ENCODE measurements around the gene IGFL4. TPM values are rescaled to one million over a fixed set of nuclear protein-coding genes. Genes with fewer than 3 reads are reported as not detected.

IGFL4 gene
- total and polyA plus RNA-seq, 2 of the 4 experiments (the other 2 are of a cell fraction): not detected

DNA sequence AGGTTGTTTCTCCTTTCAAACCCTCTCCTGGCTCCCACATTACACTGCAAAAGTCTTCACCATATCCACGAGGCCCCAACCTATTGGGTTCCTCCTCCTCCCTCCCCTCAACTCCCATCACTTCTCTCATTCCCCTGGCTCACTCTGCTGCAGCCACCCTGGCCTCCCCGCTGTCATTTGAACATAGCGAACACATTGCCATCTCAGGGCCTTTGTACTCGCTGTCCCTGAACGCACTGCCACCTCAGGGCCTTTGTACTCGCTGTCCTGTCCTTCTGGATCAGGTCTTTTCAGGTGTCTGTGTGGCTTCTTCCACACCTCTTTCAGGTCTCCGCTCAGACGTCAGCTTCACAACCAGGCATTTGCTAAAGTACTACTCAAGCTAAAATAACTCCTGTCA, 43.9 kb downstream of the IGFL4 start:
- Histone ChIP-seq H2BK5ac (ENCODE audit: low read depth, low read length, poor library complexity, severe bottlenecking) (no peak overlapping the region), H4K5ac (ENCODE audit: low read depth, low read length) (no peak overlapping the region), H3K36me3 (ENCODE audit: control insufficient read depth, insufficient read depth, low read length) (peaks cover 2% of the 10 kb centered on the region; the same call in 1 of the 2 replicates), H2AK9ac (replicated peaks; ENCODE audit: low read depth, low read length, poor library complexity) (no peak overlapping the region), H2AFZ (replicated peaks; ENCODE audit: low read length, poor library complexity) (no peak overlapping the region), H3K9ac (ENCODE audit: low read depth, low read length) (no peak overlapping the region), H3K4me2 (ENCODE audit: low read depth, low read length) (no peak overlapping the region), H3K14ac (replicated peaks; ENCODE audit: low read depth, low read length) (no peak overlapping the region), H3K27ac (ENCODE audit: insufficient read depth, low read length) (no peak overlapping the region), H3K27me3 (ENCODE audit: control insufficient read depth, insufficient read depth, low read length) (no peaks in the 10 kb centered on the region), H3K9me1 (ENCODE audit: insufficient read depth, low read length) (peaks cover 9% of the 10 kb centered on the region), H2AK5ac (ENCODE audit: low read depth, low read length) (no peak overlapping the region), H4K91ac (ENCODE audit: insufficient read depth, low read depth, low read length) (no peak overlapping the region), H2BK20ac (ENCODE audit: low read depth, low read length) (no peak overlapping the region), H4K20me1 (ENCODE audit: insufficient read depth, low read length) (peaks cover 5% of the 10 kb centered on the region; the same call in 1 of the 2 replicates), H3K4me3 (ENCODE audit: insufficient read depth, low read depth, low read length) (no peak overlapping the region), H2BK120ac (ENCODE audit: low read depth, low read length) (no peak overlapping the region), H3K18ac (ENCODE audit: low read depth, low read length) (no peak overlapping the region), H3K4ac (ENCODE audit: low read depth, low read length) (no peak overlapping the region), H3K4me1 (ENCODE audit: control insufficient read depth, insufficient read depth, low read length) (peaks cover 2% of the 10 kb centered on the region), H3K23ac (ENCODE audit: low read depth, low read length) (no peak overlapping the region), H3K9me3 (ENCODE audit: control insufficient read depth, insufficient read depth, low read length) (no peaks in the 10 kb centered on the region), H3K56ac (ENCODE audit: extremely low read depth, insufficient read depth, low read length) (no peak overlapping the region), H4K8ac (ENCODE audit: low read depth in 2 of 2, low read length in 2 of 2) (no peak overlapping the region), H3K79me1 (ENCODE audit: low read depth in 1 of 2, low read length in 2 of 2) (peaks cover 16 to 40% of the 10 kb centered on the region in 2 experiments), H2BK15ac (ENCODE audit: low read depth, low read length) (no peak overlapping the region)
- ChIA-PET POLR2A (ENCODE audit: unreplicated experiment) (no interaction called here), CTCF (no interaction called here)
- WGBS, 2 experiments (ENCODE audit: extremely low coverage in 2 of 2, insufficient read length in 1 of 2): 77% methylated on average over 6 of the region's 8 CpGs; no CpG with 5 or more reads in 1 of the 2 experiments
- ATAC-seq (ENCODE audit: low read depth): no peak
- TF ChIP-seq, protein P1, sequence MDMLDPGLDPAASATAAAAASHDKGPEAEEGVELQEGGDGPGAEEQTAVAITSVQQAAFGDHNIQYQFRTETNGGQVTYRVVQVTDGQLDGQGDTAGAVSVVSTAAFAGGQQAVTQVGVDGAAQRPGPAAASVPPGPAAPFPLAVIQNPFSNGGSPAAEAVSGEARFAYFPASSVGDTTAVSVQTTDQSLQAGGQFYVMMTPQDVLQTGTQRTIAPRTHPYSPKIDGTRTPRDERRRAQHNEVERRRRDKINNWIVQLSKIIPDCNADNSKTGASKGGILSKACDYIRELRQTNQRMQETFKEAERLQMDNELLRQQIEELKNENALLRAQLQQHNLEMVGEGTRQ (IDR thresholded peaks at IDR 0.05; ENCODE audit: low read depth, low read length): no peak
- TF ChIP-seq MAFK (IDR thresholded peaks at IDR 0.05; ENCODE audit: low read depth, low read length): no peak
- intact Hi-C loops (cut with micrococcal nuclease): loop anchor here (5.0 to 10.0 kb wide), 2 partner anchors 72 to 110 kb away; partner anchors contain the start of gene IRF2BP1
- no peak for DNase-seq
- BruUV-seq (replicated peaks): no TSS peak
- in situ Hi-C loops (cut with MboI; ENCODE audit: low sequenced_read_pairs): no loop called here
- dilution Hi-C loops (cut with HindIII; ENCODE audit: low sequenced_read_pairs, unreplicated experiment): no loop called here
